ENCODE data around the gene GLI2. TPM values are rescaled to one million over a fixed set of nuclear protein-coding genes. Genes with fewer than 3 reads are reported as not detected.
A peak's percentile ranks its signal among the peaks of the same experiment; 100 is the strongest.

The GLI2 gene
- total RNA-seq, 1 experiment from 2014 or later = 18.4 TPM

DNA sequence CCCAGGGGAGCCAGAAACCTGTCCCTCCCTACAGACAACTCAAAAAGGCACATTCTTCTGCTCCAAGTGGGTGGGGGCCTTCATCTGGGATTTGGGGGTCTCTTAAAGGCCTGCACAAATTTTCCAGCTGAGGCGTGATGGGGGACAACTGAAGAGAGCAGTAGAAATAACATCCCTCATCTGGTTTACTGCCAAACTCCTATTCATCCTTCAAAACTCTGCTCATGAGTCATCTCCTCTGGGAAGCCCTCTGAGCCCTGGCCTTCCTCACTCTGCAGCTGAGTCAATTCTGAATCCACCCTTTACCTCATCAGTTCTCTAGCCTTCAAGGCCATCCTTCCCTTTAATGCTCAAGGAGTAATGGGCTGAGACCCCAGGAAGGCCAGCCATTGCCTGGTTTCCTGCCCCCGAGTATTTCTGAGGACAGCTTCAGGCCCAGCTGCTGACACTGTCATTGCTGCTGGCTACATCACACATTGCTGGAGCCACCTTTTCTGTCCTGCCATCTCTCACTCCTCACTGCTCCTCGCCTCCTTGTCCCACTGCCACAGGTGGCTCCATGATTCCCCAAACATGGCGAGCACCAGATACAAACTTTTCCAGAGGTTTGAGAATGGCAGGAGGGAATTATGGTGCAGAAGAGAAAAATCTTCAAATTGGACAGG, 32.2 kb upstream of the GLI2 start:
- H3K9me3 ChIP-seq (replicated peaks) = no peaks in the 10 kb centered on the region
- H3K36me3 ChIP-seq = no peaks in the 10 kb centered on the region
- no peak overlapping the region for H3K4me3 ChIP-seq
- H3K4me1 ChIP-seq = no peaks in the 10 kb centered on the region
- no peak for DNase-seq
- H3K27ac ChIP-seq = no peak overlapping the region
- no peaks in the 10 kb centered on the region for H3K27me3 ChIP-seq

DNA sequence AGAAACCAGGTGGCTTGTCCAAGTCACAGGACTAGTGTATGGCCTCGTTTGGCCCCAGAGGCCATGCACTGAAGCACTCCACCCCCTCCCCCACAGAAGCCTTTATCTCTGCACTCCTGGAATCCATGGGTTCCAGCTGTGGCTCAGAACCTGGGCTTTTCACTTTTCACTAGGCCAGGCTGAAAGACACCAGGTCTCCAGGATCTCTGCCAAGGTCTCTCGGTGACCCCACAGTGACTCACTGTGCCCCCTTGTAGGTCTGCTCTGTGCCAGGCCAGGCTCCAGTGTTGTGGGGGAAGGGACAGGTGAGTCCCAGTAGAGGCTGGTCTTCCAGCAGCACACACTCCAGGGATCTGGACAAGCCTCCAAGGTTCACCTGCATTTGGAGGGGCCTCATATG, 31.0 kb upstream of the GLI2 start:
- Histone ChIP-seq H3K4me1 (peaks cover 5% of the 10 kb centered on the region; the same call in 1 of the 2 replicates), H3K36me3 (no peaks in the 10 kb centered on the region), H3K9me3 (replicated peaks) (no peaks in the 10 kb centered on the region), H3K27ac (no peak overlapping the region), H3K27me3 (no peaks in the 10 kb centered on the region), H3K4me3 (no peak overlapping the region)
- no peak for DNase-seq

- Histone ChIP-seq H3K9me3 (replicated peaks) (no peaks in the 10 kb centered on the region), H3K36me3 (no peaks in the 10 kb centered on the region), H3K4me1 (peaks cover 10% of the 10 kb centered on the region; the same call in 1 of the 2 replicates), H3K27me3 (no peaks in the 10 kb centered on the region), H3K4me3 (no peak overlapping the region), H3K27ac (no peak overlapping the region)
- no peak for DNase-seq
Measured at GRCh38 chr2:120707816-120708215, 27.9 kb upstream of the GLI2 start.

- no peaks in the 10 kb centered on the region for H3K9me3 ChIP-seq (replicated peaks)
- no peak overlapping the region for H3K4me3 ChIP-seq
- peaks cover 10% of the 10 kb centered on the region; the same call in 1 of the 2 replicates for H3K4me1 ChIP-seq
- no peak overlapping the region for H3K27ac ChIP-seq
- H3K36me3 ChIP-seq = no peaks in the 10 kb centered on the region
- DNase-seq = no peak
- H3K27me3 ChIP-seq = no peaks in the 10 kb centered on the region
Measured at GRCh38 chr2:120708944-120709607, 26.6 kb upstream of the GLI2 start.

DNA sequence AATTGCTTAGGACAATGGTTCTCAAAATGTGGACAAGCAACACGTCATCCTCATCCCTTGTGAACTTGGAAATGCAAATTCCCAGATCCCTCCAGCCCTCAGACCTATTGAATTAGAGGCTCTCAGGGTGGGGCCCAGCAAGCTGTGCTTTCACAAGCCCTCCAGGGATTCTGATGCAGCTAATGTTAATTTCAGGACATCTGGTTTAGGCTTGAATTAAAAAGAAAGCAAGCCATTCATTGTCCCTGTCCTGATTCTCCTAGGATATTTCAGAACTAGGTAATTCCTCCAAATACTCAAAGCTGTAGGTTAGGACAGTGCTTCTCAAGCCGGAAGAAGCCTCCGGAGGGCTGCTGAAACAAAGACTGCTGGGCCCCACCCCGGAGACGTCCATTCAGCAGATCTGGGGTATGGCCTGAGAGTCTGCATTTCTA, 26.0 kb upstream of the GLI2 start:
- peak in 1 of 2 experiments; percentile 37 for DNase-seq

GRCh38 chr2:120710256-120710655, 25.4 kb upstream of the GLI2 start:
- Histone ChIP-seq H3K4me1 (peaks cover 10% of the 10 kb centered on the region; the same call in 1 of the 2 replicates), H3K4me3 (no peak overlapping the region), H3K27me3 (no peaks in the 10 kb centered on the region), H3K27ac (no peak overlapping the region), H3K36me3 (no peaks in the 10 kb centered on the region), H3K9me3 (replicated peaks) (no peaks in the 10 kb centered on the region)
- DNase-seq = peak; percentile 51 to 61

More for the DNA sequence above, 26.0 kb upstream of the GLI2 start:
- no peak overlapping the region for H3K27ac ChIP-seq
- H3K27me3 ChIP-seq = no peaks in the 10 kb centered on the region
- no peaks in the 10 kb centered on the region for H3K36me3 ChIP-seq
- no peaks in the 10 kb centered on the region for H3K9me3 ChIP-seq (replicated peaks)
- no peak overlapping the region for H3K4me3 ChIP-seq
- H3K4me1 ChIP-seq = peaks cover 10% of the 10 kb centered on the region; the same call in 1 of the 2 replicates

- no peaks in the 10 kb centered on the region for H3K27me3 ChIP-seq
- DNase-seq = no peak
- H3K9me3 ChIP-seq (replicated peaks) = no peaks in the 10 kb centered on the region
- peaks cover 10% of the 10 kb centered on the region; the same call in 1 of the 2 replicates for H3K4me1 ChIP-seq
- no peak overlapping the region for H3K4me3 ChIP-seq
- no peak overlapping the region for H3K27ac ChIP-seq
- no peaks in the 10 kb centered on the region for H3K36me3 ChIP-seq
Measured at GRCh38 chr2:120711694-120712093, 24.0 kb upstream of the GLI2 start.

DNA sequence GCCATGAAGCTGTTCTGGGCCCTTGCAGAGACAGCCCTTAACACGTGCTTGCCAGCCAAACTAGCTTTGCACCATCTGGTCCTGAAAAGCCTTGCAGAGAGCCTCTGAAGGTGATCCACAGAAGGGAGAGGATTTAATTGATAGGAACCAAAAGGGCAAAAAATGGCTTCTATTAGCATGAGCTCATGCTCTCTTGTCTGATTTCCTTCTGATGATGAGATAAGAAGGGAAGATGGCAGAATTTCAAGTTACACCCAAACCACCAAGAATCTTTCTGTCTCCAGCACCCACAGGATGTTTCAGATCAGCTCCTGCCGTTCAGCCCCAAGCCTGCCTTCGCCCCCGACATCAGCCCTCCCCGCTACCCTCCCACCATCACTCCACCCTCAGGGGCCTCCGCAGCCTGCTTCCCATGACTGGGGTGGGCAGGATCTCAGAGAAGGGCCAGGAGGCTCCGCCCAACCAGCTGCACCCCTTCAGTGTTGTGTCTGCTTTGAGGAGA, 23.4 kb upstream of the GLI2 start:
- Histone ChIP-seq H3K9me3 (replicated peaks) (no peaks in the 10 kb centered on the region), H3K4me1 (peaks cover 10% of the 10 kb centered on the region; the same call in 1 of the 2 replicates), H3K36me3 (no peaks in the 10 kb centered on the region), H3K27me3 (no peaks in the 10 kb centered on the region), H3K27ac (no peak overlapping the region), H3K4me3 (no peak overlapping the region)
- DNase-seq = peak; percentile 54 to 62

GRCh38 chr2:120715353-120715752, 20.3 kb upstream of the GLI2 start:
- H3K4me3 ChIP-seq = no peak overlapping the region
- H3K36me3 ChIP-seq = no peaks in the 10 kb centered on the region
- H3K27me3 ChIP-seq = no peaks in the 10 kb centered on the region
- no peak for DNase-seq
- no peak overlapping the region for H3K27ac ChIP-seq
- no peaks in the 10 kb centered on the region for H3K9me3 ChIP-seq (replicated peaks)
- H3K4me1 ChIP-seq = peaks cover 5% of the 10 kb centered on the region; the same call in 1 of the 2 replicates

GRCh38 chr2:120715941-120716340, 19.7 kb upstream of the GLI2 start:
- Histone ChIP-seq H3K36me3 (no peaks in the 10 kb centered on the region), H3K27ac (no peak overlapping the region), H3K4me1 (peaks cover 5% of the 10 kb centered on the region; the same call in 1 of the 2 replicates), H3K4me3 (no peak overlapping the region), H3K9me3 (replicated peaks) (no peaks in the 10 kb centered on the region), H3K27me3 (no peaks in the 10 kb centered on the region)
- no peak for DNase-seq

- Histone ChIP-seq H3K27me3 (no peaks in the 10 kb centered on the region), H3K4me3 (no peak overlapping the region), H3K4me1 (peaks cover 5% of the 10 kb centered on the region; the same call in 1 of the 2 replicates), H3K27ac (no peak overlapping the region), H3K9me3 (replicated peaks) (no peaks in the 10 kb centered on the region), H3K36me3 (no peaks in the 10 kb centered on the region)
- DNase-seq = no peak
Measured at GRCh38 chr2:120716641-120717585, 18.8 kb upstream of the GLI2 start.

GRCh38 chr2:120719491-120719890, 16.2 kb upstream of the GLI2 start:
- Histone ChIP-seq H3K27ac (no peak overlapping the region), H3K4me3 (no peak overlapping the region), H3K36me3 (no peaks in the 10 kb centered on the region), H3K4me1 (peaks cover 6% of the 10 kb centered on the region; the same call in 1 of the 2 replicates), H3K9me3 (replicated peaks) (no peaks in the 10 kb centered on the region; the same call in 1 of the 2 replicates), H3K27me3 (no peaks in the 10 kb centered on the region)
- DNase-seq = no peak

- Histone ChIP-seq H3K36me3 (no peaks in the 10 kb centered on the region), H3K9me3 (replicated peaks) (no peaks in the 10 kb centered on the region; the same call in 1 of the 2 replicates), H3K27ac (no peak overlapping the region), H3K4me1 (peaks cover 6% of the 10 kb centered on the region; the same call in 1 of the 2 replicates), H3K4me3 (no peak overlapping the region), H3K27me3 (no peaks in the 10 kb centered on the region)
- DNase-seq = no peak
Measured at GRCh38 chr2:120720231-120720630, 15.4 kb upstream of the GLI2 start.

DNA sequence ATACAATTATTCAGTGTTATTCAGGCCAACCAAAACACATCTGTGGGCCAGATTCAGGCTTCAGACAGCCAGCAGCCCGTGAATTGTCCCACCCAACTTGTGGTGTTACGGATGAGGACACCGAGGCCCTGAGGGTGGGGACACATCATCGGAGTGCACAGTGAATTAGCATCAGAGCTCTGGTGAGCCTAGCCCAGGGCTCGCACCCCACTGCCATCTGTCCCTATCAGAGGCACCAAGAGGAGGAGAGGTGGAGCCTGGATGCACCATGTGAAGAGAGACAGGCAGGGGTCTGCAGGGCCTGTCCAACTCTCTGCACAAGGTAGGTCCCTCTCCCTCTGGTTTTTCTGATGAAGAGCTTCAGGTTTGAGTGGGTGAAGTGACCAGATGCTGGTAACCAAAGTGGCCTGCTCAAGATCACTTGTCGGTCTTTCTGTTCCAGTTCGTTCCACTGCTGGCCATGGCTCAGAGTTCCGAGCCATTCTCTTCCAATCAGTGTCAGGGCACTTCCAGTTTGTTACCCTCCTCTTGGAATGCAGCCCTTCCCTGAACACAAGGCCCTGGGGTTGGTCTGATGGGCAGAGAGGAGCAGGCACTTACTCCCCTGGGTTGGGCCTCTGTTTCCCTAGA, 14.8 kb upstream of the GLI2 start:
- Histone ChIP-seq H3K4me3 (no peak overlapping the region), H3K36me3 (no peaks in the 10 kb centered on the region), H3K27me3 (no peaks in the 10 kb centered on the region), H3K4me1 (peaks cover 6% of the 10 kb centered on the region; the same call in 1 of the 2 replicates), H3K27ac (no peak overlapping the region), H3K9me3 (replicated peaks) (no peaks in the 10 kb centered on the region; the same call in 1 of the 2 replicates)
- no peak for DNase-seq
